Erythroblast (primary cell): ENCODE results near the gene SLC39A1.

Experiments
- GATA1 ChIP-seq: IDR thresholded peaks from 2 replicates; pipeline ENCODE4 v1.6.1; 2011; ENCODE audit warnings: low read depth, mild to moderate bottlenecking, control low read depth, low read length, moderate library complexity
- POLR2A ChIP-seq: IDR thresholded peaks from 2 replicates; pipeline ENCODE4 v1.6.1; 2011; ENCODE audit warnings: mild to moderate bottlenecking, low read length

DNA sequence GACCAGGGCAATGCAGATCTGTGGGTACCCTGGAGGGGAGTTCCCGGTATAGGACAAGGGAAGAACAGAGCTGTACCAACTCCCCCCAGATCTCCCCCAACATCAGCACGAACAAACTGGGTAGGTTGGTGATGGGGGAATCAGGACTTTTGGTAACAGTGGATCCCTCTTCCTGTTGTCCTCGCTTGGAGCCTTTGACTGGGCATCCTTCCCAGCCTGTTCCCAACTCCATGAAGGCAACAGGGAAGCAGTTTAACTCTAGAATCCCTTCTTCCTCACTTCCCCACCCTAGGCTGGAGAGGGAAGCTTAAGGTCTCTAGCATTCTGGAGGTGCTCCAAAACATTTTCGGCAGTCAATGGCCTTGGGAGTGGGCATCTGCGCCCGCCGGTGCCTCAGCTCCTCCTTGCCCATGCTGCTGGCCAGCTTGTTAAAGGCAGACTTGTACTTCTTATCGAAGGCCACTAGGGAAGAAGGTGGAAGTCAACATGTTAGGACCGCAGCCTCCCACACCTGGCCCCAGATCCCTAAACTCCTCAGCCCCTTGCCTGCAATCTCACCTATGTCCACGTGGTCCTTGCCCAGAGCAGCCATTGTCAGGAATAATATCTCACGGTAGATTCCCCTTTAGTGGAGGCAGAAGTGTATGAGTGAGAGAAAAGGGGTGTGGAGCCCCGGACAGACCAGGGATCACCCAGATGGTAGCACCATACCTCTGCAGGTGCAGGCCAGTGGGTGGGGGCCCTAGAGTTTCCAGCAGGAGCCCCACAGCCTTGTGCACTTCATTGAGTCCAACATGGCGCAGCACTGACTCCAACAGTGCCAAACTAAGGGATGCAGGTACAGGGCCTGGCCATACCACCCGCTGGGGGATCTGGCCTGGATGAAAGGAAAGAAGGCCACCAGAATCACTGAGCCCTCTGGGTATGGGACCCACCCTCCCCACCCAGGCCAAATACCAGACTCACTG lies 33.1 kb downstream of the SLC39A1 start:
- TF ChIP-seq POLR2A: no peak
- TF ChIP-seq GATA1: no peak
